AG20443 (cell line): Measurements from ENCODE around the gene ISM1.

Source experiments
- DNase-seq: peaks from one replicate; pipeline ENCODE4 v3.0.0; 2012; ENCODE audit warnings: low spot score, mixed read lengths

ISM1 gene

GRCh38 chr20:13313201-13313600 is 92.1 kb downstream of the ISM1 start:
- DNase-seq: no peak

DNA sequence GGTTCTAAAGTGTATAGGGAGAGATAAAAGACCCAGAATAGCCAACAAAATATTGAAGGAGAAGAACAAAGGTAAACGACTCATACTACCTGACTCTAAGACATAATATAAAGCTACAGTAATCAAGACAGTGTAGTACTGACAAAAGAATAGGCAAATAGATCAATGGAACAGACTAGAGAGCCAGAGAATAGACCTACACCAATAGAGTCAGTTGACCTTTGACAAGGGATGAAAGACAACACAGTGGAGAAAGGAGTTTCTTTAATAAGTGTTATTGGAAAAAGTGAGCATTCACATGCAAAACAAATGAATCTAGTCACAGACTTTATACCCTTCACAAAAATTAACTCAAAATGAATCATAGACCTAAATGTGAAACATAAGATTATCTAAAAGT is 96.4 kb downstream of the ISM1 start:
- no peak for DNase-seq

GRCh38 chr20:13318871-13319521 is 97.9 kb downstream of the ISM1 start:
- DNase-seq: no peak

- DNase-seq: no peak
Observed at GRCh38 chr20:13320702-13321101, 99.6 kb downstream of the ISM1 start.

DNA sequence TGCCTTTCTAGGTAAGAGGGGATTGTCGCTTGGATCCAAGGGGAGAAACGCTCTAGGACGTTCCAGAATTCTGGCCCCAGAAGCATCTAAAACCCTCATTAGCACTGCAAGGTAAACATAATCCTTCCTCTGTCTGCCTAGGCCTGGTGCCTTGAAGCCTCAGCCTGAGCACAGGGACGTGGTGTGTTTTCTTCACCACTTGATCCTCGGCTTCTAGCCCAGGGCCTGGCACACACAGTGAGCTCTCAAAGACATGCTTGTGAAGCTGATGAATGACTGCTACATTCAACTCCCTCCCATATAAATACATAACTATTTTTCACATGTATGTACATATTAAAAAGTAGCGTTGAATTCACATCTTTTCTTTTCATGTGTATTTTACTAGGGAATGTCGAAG is 100.3 kb downstream of the ISM1 start:
- no peak for DNase-seq

GRCh38 chr20:13322198-13322597 is 101.1 kb downstream of the ISM1 start:
- no peak for DNase-seq

- DNase-seq: no peak
Observed at GRCh38 chr20:13322621-13323020, 101.5 kb downstream of the ISM1 start.

DNA sequence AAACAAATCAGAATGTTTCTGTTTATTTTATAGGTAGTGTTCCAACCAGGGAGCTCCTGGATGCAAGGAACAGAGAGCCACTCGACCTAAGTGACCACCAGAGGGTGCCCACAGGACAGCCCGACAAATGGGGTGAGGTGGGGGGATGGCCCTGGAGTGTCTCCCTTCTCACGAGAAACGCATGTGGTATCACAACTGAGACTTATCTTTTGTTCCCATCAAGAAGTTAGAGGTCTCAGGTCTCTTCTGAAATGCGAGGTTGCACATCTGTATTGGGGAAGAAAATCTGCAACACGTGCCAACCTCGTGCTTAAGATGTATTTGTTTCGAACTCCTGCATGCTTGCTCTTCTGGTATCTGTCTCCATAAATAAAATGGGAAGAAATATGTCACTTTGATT is 104.0 kb downstream of the ISM1 start:
- DNase-seq: peak; percentile 51

GRCh38 chr20:13325796-13326340 is 104.8 kb downstream of the ISM1 start:
- DNase-seq: no peak

- peak; percentile 43 for DNase-seq
Observed at GRCh38 chr20:13331536-13331935, 110.5 kb downstream of the ISM1 start.

- DNase-seq: no peak
Observed at GRCh38 chr20:13333036-13333435, 112.0 kb downstream of the ISM1 start.

- no peak for DNase-seq
Observed at GRCh38 chr20:13333793-13334192, 112.7 kb downstream of the ISM1 start.

GRCh38 chr20:13336308-13337089 is 115.4 kb downstream of the ISM1 start:
- peak; percentile 37 for DNase-seq

- DNase-seq: no peak
Observed at GRCh38 chr20:13337090-13337784, 116.2 kb downstream of the ISM1 start.

DNA sequence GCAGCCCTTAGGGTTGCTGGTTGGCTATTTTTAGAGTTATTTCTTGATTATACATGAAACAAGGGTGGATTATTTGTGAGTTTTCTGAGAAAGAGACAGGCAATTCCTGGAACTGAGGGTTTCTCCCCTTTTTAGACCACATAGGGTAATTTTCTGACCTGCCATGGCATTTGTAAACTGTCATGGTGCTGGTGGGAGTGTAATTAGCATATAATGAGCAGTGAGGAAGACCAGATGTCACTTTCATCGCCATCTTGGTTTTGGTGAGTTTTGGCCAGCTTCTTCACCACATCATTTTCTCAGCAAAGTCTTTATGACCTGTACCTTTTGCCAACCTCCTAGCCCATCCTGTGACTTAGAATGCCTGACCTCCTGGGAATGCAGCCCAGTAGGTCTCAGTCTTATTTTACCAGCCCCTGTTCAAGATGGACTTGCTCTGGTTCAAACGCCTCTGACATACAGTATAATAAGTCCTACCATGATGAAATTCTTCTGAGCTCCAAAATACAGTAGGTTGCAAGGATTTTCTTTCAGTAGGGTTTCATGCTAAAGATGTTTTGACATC is 117.1 kb downstream of the ISM1 start:
- no peak for DNase-seq

DNA sequence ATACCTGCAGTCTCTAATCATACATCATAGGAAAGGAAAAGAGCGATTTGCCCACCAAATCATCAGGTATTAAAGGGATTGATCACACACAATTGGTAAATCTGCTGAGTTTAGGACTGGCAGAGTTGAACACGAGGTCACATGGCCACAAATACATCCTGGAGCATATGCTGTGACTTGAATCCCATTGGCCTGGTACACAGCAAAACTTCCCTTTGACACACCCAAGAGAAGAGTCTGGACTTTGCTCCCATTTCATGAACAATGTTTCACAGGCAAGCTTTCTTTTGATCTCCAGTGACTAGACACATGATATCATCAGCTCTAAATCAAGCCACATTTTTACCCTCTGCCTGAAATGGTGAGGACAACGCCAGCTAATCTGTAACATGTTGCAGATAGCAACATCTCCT is 117.9 kb downstream of the ISM1 start:
- no peak for DNase-seq

GRCh38 chr20:13340088-13340487 is 119.0 kb downstream of the ISM1 start:
- DNase-seq: no peak

DNA sequence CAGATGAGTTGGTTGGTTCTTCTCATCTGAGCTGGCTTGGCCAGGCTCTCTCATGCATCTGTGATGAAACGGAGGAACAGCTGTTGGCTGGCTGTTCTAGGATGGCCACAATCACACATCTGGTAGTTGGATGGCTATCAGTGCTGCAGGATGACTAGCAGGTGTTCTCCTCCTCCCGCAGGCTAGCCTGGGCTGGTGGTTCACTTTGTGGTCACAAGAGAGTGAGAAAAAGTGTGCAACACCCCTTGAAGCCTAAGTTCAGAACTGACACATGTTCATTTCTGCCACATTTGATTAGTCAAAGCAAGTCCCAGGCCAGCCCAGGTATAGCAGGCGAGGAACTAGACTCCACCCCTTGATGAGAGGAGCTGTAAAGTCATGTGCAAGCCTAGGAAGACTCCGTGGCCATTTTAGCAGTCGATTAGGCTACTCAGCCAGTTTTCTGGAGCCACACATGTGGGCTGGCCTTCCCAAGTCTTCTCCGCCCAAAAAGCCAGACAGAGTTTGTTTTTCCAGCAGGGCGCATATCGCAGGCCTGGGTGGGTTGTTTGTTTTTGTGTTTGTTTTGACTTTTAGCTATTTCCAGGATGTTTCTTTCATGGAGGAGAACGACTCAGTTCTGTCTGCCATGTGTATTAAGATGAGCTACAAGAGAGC is 120.8 kb downstream of the ISM1 start:
- DNase-seq: no peak

- peak; percentile 83 for DNase-seq
Observed at GRCh38 chr20:13342469-13343242, 121.6 kb downstream of the ISM1 start.

DNA sequence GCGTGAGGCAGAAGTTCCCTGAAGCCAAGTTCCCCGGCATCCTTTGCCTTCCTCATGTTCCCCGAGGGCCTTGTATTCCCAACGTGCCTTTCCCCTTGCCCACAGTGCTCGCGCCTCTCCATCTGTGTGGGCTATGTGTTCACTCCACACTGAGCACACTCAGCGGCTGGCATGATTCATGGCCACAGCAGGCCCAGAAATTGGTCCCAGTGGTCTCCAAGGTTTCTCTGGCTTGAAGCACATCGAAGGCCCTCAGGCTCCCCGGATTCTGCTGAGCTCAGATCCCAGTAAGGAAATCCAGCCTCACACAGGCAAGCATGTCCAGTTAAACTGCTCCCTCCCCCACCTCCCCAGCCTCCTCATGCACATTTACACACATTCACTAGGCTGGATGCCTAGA is 123.6 kb downstream of the ISM1 start:
- DNase-seq: no peak
